ENCODE measurements around the gene TECR. TPM values are rescaled to one million over a fixed set of nuclear protein-coding genes. Genes with fewer than 3 reads are reported as not detected.

Gene TECR
- total and polyA plus RNA-seq, 8 donors: 41.8 to 129 (median 56.9) TPM

DNA sequence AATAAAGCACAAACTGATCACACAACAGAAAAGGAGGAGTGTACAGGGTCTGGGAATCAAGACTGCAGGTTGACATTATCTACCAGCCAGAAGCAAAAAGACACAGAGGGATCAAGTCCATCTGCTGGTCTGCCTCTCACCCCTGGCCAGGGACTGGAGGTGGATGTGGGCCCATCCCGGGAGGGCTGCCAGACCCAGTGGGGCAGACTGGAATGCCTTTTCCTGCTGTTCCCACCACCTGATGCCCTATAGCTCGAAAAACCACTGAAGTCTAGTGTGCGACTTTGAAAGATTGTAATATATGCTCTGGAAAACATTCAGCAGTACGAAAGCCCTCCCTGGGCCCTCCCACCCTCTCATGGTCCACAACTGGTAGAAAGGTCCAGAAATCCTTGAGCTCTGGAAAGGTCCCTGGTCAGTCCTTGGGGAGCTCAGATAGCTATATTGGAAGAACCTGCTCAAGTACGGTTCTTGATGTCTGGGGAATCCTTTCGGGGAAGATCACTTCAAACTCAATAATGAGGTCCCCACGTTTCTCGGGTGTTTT lies 13.8 kb upstream of the TECR start:
- FAIRE-seq (no peak), ATAC-seq (no peak), DNase-seq (peak in 1 of 6 donors; percentile 70)
- TF ChIP-seq, protein P1, sequence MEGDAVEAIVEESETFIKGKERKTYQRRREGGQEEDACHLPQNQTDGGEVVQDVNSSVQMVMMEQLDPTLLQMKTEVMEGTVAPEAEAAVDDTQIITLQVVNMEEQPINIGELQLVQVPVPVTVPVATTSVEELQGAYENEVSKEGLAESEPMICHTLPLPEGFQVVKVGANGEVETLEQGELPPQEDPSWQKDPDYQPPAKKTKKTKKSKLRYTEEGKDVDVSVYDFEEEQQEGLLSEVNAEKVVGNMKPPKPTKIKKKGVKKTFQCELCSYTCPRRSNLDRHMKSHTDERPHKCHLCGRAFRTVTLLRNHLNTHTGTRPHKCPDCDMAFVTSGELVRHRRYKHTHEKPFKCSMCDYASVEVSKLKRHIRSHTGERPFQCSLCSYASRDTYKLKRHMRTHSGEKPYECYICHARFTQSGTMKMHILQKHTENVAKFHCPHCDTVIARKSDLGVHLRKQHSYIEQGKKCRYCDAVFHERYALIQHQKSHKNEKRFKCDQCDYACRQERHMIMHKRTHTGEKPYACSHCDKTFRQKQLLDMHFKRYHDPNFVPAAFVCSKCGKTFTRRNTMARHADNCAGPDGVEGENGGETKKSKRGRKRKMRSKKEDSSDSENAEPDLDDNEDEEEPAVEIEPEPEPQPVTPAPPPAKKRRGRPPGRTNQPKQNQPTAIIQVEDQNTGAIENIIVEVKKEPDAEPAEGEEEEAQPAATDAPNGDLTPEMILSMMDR (IDR thresholded peaks at IDR 0.05): no peak
- 58 to 62% methylated on average over 8 of the region's 8 CpGs for WGBS, 2 donors
- H3K27me3 ChIP-seq: no peaks in the 10 kb centered on the region
- H3K27ac ChIP-seq: peak overlapping the region in 2 of 4 donors; percentile 26 to 98
- H3K36me3 ChIP-seq: peaks cover 0 to 12% (median 2%) of the 10 kb centered on the region in 3 donors
- H3K9me3 ChIP-seq: no peaks in the 10 kb centered on the region
- H3K4me1 ChIP-seq: peaks cover 14 to 39% (median 34%) of the 10 kb centered on the region in 3 donors
- peak overlapping the region in 2 of 4 donors; percentile 81 to 95 for H3K4me3 ChIP-seq
- intact Hi-C loops (cut with DNase I): no loop called here

DNA sequence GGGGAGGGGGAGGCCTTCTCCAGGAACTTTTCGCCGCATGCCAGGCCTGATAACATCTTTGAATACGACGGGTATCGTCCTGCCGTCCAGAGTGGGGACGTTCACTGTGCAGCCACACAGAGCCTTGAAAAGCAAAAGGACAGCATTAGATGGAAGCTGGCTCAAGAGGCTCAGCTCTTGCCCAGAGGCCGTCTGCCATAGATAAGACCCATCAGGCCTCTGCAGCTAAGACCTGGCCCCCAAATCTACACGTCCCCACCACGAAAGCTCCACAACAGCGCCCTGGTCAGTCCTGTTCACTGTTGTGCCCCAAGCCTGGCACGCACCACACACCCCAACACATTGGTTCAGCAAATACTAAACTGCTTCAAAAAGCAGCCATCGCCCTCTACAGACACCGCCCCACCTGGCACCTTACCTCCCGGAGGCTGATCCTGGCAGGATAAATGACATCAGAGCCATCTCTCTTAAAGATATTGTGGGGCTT lies 13.3 kb upstream of the TECR start:
- H3K4me3 ChIP-seq: peak overlapping the region in 2 of 4 donors; percentile 81 to 95

DNA sequence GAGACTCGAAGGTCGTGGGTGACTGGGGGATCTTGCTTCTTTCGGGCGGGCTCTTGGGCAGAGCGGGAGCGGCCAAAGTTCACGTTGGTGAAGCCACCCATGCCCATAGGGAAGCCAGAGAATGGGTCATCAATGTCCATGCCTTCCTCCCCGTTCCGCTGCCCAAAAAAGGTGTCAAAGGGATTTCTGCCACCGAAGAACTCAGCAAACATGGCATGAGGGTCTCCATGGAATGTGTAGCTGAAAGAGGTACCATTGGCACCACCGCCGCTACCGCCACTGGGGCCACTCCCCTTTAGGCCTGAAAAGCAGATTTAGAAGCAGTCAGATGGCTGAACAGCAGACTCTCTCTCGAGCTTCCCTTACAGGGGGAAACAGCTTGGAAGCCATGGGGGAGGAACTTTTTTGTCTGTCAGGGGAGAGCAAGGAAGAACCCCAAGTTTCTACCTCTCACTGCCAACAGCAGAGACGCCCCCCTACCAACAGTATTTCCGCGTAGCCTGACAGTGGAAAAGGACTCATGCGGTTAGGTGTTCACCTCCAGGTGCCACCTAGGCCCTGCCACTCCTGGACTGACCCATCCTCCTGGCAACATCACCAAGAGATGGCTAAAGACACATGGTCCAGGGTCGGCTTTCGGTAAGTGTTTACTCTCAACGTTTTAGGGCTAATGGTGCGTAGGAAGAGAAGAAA lies 12.5 kb upstream of the TECR start:
- H3K4me1 ChIP-seq: peaks cover 14 to 39% (median 34%) of the 10 kb centered on the region in 3 donors
- intact Hi-C loops (cut with DNase I): no loop called here

More for the DNA sequence above, 13.3 kb upstream of the TECR start:
- TF ChIP-seq, protein P1 (IDR thresholded peaks at IDR 0.05): no peak
- DNase-seq: peak in 2 of 6 donors; percentile 52 to 65
- WGBS, 2 donors: 59 to 68% methylated on average over 15 of the region's 15 CpGs
- H3K27ac ChIP-seq: peak overlapping the region in 2 of 4 donors; percentile 26 to 98
- peaks cover 14 to 39% (median 34%) of the 10 kb centered on the region in 3 donors for H3K4me1 ChIP-seq
- no peaks in the 10 kb centered on the region for H3K9me3 ChIP-seq
- no peaks in the 10 kb centered on the region for H3K27me3 ChIP-seq
- intact Hi-C loops (cut with DNase I): no loop called here
- H3K36me3 ChIP-seq: peaks cover 0 to 12% (median 2%) of the 10 kb centered on the region in 3 donors
- ATAC-seq: no peak
- no peak for FAIRE-seq

DNA sequence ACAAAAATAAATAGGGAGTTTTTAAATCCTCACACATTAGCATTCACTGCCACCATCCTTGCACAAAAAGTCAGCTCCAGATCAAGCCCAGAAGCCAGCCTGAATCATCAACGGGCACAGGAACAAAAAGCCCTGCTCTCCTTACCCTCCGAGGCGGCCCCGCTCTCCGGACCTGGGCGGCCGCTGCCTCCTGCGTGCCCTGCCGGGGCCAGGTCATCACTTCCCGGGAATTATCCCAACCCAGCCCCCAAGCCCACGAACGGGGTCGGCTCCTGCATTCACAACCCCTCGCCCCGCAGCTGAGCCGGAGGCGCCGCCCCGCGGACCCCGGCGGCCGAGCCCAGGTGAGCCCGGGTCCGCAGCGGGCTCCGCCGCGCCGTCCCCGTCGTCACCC lies 12.0 kb upstream of the TECR start:
- no peaks in the 10 kb centered on the region for H3K27me3 ChIP-seq
- intact Hi-C loops (cut with DNase I): no loop called here
- ATAC-seq: peak in 1 of 4 donors; percentile 4
- peaks cover 14 to 39% (median 34%) of the 10 kb centered on the region in 3 donors for H3K4me1 ChIP-seq
- TF ChIP-seq, protein P1 (IDR thresholded peaks at IDR 0.05): no peak
- peak in 1 of 6 donors; percentile 87 for DNase-seq
- peaks cover 0 to 12% (median 2%) of the 10 kb centered on the region in 3 donors for H3K36me3 ChIP-seq
- no peak for FAIRE-seq
- WGBS, 2 donors: 1% methylated on average over 27 to 32 of the region's 32 CpGs
- no peaks in the 10 kb centered on the region for H3K9me3 ChIP-seq
- peak overlapping the region; percentile 43 to 95 (median 85) for H3K4me3 ChIP-seq
- H3K27ac ChIP-seq: peak overlapping the region; percentile 98 to 100 (median 98)

More for the DNA sequence above, 12.5 kb upstream of the TECR start:
- peak overlapping the region in 3 of 4 donors; percentile 98 to 100 (median 98) for H3K27ac ChIP-seq
- DNase-seq (peak in 3 of 6 donors; percentile 29 to 67 (median 63)), ATAC-seq (peak in 2 of 4 donors; percentile 0 to 1), FAIRE-seq (no peak)
- TF ChIP-seq, protein P1 (IDR thresholded peaks at IDR 0.05): no peak
- no peaks in the 10 kb centered on the region for H3K9me3 ChIP-seq
- H3K27me3 ChIP-seq: no peaks in the 10 kb centered on the region
- 16 to 20% methylated on average over 22 of the region's 22 CpGs for WGBS, 2 donors
- peaks cover 0 to 12% (median 2%) of the 10 kb centered on the region in 3 donors for H3K36me3 ChIP-seq
- H3K4me3 ChIP-seq: peak overlapping the region; percentile 43 to 95 (median 85)

Data from pancreas (tissue), 10 donors.